DND-41 (cell line): Measurements from ENCODE around the gene METTL15.

Source experiments
- EZH2 ChIP-seq: IDR thresholded peaks from 3 replicates; pipeline ENCODE4 v1.6.1; 2012; ENCODE audit warnings: borderline replicate concordance, low read depth, mild to moderate bottlenecking, moderate library complexity, low read length, inconsistent platforms; ENCODE audit not compliant: severe bottlenecking
- TF ChIP-seq, protein P1 (sequence below): IDR thresholded peaks from 2 replicates; pipeline ENCODE4 v1.5.1; 2012; ENCODE audit warnings: borderline replicate concordance, low read length, moderate library complexity, mild to moderate bottlenecking; ENCODE audit not compliant: poor library complexity, severe bottlenecking; ENCODE audit errors: extremely low read depth

GRCh38 chr11:28342716-28343115 lies 234.5 kb downstream of the METTL15 start:
- TF ChIP-seq, protein P1, sequence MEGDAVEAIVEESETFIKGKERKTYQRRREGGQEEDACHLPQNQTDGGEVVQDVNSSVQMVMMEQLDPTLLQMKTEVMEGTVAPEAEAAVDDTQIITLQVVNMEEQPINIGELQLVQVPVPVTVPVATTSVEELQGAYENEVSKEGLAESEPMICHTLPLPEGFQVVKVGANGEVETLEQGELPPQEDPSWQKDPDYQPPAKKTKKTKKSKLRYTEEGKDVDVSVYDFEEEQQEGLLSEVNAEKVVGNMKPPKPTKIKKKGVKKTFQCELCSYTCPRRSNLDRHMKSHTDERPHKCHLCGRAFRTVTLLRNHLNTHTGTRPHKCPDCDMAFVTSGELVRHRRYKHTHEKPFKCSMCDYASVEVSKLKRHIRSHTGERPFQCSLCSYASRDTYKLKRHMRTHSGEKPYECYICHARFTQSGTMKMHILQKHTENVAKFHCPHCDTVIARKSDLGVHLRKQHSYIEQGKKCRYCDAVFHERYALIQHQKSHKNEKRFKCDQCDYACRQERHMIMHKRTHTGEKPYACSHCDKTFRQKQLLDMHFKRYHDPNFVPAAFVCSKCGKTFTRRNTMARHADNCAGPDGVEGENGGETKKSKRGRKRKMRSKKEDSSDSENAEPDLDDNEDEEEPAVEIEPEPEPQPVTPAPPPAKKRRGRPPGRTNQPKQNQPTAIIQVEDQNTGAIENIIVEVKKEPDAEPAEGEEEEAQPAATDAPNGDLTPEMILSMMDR, result no peak
- no peak for TF ChIP-seq EZH2
